Measurements from ENCODE around the gene SUMO2.

DNA sequence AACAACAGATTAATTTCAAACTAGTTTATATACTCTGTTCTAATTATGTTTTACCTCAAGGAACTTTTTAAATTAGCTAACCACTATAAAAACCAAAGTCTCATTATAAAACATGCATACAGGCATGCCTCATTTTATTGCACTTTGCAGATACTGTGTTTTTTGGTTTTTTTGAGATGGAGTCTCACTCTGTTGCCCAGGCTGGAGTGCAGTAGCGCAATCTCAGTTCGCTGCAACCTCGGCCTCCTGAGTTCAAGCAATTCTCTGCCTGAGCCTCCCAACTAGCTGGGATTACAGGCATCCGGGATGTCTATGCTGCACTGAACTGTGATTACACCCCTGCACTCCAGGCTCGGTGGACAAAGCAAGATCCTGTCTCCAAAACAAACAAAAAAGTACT lies 19.7 kb downstream of the SUMO2 start:
- TF ChIP-seq CTCF (IDR thresholded peaks at IDR 0.05; ENCODE audit: low read depth, low read length) = no peak
- TF ChIP-seq EZH2phosphoT487 (IDR thresholded peaks at IDR 0.05; ENCODE audit: low read depth) = no peak

All from OCI-LY3 (cell line).